UCSD-AML1 (cell line): ENCODE results near the gene RALGPS2.
"Not testable (repeated sequence)": the region's sequence is repeated elsewhere in the genome, so short reads cannot be mapped to it uniquely, and the experiment has no call there.

Experiments used
- DNase-seq: peaks from one replicate; lab custom pipeline; 2025; ENCODE audit not compliant: unreplicated experiment; lab: John Stamatoyannopoulos, UW

The RALGPS2 gene

DNA sequence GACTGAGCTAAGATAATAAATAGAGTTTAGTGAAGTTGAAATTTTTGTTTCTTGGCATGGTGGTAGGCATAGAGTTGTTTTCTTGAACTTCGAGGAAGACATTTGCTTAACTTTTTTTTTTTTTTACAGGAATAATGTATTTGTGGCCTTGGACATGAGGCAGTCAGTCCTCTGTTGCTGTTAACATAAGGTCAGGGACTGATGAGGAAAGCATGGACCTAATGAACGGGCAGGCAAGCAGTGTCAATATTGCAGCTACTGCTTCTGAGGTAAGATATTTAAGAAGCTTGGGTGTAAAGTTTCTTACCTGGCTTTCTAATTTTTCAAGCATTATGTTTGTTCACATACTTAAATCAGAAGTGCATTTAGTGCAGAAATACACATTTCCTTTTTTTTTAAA, 51.5 kb downstream of the RALGPS2 start:
- no peak for DNase-seq

DNA sequence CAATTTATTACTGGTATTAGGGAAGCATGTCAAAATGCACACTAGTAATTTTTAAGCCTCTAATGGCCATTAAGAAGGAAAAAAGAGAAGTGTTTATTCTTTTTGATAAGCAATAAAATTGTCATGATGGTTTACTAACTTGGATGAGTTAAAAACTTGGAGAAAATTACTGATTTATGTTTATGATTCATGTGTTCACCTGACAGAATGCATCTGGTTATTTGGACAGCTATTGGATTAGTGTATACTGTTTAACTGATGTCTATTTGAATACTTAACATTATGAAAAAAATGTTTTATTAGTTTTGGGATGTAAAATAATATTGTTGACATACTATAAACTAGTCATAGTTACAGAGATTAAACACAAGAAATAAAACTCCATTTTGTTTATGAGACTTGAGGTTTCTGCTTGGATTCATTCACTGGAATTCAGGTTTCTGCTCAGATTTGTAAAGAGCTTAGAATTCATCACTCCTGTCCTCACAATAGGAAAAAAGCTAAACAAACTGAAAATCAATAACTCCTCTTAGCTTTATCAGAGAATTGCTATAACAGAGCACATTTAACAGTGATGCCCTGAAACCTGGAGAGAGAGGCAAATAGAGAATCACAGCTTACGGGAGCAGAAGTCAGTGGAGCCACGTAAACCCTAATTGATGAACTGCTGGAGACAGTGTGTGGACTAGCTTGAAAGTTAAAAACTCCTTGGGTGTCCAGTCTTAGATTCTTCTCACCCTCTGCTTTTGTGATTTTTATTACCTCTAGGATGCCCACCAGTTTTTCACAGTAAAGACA, 56.7 kb downstream of the RALGPS2 start:
- no peak for DNase-seq

DNA sequence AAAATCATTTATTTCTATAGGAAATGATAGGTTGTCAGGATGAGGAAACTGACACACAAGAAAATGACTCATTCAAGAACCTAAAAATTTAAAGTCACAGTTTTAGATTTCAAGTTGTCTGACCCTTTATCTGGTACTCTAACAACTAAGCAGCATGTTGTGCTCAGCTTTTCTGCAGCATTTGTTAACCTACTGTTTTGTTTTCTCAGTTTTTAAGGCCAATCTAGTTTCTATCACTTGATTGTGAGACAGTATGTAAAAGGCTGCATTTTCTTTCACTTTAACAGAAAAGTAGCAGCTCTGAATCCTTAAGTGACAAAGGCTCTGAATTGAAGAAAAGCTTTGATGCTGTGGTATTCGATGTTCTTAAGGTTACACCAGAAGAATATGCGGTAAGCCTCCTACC, 59.1 kb downstream of the RALGPS2 start:
- DNase-seq: no peak

DNA sequence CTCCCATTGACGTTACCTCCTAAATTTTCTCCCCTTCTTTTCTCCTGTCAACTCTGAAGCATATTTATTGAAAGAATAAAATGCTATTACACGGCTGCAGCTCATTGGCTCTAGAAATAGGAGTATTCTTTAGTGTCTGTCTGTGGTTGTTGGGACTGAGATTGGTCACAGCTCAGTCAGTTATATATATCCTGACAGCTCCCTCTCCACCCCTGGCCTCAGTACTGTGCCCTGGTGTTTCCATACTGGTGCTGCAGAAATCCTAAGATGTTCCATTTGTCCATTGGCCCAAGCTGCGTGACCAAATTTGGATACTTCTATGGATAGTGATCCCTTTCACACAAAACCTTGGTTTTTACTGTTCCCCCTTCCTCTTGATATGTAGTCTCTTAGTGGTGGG, 67.3 kb downstream of the RALGPS2 start:
- no peak for DNase-seq

DNA sequence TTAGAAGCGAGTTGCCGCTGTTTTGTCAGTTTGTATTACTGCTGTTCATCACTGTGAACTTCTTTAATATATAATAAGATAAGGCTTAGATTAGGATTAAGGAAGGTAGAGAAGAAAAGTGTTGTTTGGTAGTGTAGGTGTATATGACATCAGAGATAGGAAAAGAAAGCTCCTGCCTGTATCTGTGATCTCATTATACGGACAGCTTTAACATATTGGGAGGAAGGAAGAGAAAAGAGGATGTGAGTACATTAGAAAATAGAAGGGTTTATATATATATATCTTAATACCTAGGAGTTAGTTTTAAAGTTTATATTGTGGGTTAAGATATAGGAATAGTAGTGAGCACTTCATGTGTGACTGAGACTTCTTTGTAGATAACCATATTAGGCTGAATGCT, 71.0 kb downstream of the RALGPS2 start:
- DNase-seq: no peak

DNA sequence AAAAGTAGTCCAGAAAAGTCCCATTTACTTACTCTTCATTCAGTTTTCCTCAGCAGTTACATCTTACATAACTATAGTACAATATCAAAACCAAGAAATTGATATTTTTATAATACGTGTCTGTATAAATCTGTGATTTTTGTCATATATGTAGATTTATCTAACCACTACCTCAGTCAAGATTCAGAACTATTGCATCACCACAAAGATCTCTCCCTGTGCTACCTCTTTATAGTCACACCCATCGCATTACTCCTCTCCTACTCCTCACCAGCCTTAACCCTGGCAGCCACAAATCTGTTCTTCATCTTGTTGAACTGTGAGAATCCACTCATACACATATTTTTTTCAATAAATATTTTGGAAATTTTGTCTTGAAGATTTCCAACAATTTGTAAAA, 72.5 kb downstream of the RALGPS2 start:
- DNase-seq: no peak

DNA sequence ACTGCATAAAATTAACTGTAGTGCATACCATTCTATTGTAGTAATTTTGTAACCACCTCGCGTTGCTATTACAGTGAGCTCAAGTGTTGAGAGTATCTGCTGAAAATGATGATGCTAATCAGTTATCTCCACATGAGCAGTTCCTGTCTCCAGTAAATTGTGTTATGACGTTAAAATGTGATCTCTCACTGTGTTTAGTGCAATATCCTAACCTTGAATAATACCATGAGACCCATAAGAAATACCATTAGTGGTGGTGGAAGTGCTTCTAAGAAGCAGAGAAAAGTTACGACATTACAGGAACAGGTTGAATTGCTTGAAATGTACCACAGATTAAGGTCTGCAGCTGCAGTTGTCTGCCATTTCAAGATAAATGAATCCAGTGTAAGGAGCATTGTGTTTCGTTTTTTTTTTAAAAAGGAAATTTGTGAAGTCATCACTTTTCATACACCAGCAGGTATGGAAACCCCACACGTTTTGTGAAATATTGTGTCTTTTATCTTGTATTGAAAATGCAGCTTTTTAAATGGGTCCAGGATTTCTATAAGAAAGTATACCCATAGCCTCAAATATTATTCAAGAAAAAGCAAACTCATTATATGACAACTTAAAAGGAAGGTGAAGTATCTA, 73.3 kb downstream of the RALGPS2 start:
- DNase-seq: no peak

DNA sequence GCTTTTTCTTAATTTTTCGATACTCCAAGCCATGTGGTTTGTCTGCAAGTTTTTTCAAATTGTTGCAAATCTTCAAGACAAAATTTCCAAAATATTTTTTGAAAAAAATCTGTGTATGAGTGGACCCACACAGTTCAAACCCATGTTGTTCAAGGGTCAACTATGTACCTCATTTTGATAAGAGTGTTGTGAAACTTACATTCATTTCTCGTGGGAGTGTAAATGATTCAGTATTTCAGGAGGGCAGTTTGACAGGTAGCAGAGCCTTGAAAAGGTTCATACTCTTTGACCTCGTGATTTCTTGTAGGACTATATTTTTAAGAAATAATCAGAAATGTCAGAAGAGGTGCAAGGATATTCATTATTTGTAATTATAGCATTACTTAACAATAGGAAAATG, 77.8 kb downstream of the RALGPS2 start:
- DNase-seq: no peak

DNA sequence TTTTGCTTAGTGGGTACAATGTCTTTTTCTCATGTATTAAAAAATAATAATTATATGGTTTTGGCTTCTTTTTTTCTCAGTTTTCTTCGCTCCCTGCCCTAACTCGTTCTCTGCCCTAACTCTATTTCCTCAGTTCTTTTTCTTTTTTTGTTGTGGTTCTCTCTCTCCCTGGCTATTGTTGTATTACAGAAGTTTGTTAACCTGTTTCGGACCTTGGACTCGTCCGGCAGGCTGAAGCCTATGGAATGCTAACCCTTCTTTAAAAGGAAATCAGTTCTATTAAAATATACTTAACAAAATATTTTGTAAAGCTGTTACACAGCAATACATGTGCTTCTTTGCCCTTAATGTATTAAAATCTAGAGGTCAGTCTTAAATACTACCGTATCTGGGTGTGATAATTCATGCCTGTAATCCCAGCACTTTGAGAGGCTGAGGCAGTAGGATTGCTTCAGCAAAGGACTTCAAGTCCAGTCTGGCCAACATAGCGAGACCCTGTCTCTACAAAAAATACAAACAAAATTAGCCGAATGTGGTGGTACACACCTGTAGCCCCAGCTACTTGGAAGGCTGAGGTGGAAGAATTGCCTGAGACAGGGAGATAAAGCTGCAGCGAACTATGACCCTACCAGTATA, 81.7 kb downstream of the RALGPS2 start:
- no peak for DNase-seq

DNA sequence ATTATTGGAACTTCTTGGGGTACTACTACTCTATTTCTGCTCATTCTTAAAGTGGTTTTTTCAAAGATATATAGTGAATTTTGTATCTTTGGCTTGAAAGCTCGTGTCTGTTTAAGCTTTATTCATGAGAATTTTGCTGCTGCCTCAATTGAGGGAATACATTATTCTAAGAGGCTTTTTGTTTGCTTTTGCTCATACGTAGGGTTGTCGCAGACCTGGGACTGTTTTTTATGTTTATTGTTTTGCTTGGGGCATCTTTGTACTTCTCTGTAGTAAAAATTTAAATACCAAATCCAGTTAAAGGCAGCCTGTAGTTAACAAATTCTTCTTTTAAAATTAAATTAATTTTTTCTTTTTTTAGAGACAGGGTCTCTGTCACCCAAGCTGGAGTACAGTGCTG, 83.5 kb downstream of the RALGPS2 start:
- no peak for DNase-seq

DNA sequence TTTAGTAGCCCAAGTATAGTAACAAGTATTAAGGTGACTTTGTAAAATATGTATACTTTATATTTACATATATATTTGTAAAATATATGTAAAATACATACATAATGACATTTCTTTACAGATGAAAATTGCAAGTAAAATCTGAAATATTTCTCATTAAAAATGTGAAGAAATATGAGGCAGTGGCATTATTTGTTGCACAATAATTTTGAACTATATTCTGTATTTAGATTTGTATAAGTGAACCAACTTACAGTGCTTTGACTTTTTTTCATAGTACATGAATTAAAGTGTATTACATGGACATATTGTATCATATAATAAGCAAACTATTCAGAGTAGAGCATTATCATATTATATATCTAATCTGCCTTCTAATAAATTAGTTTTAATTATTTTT, 85.5 kb downstream of the RALGPS2 start:
- DNase-seq: no peak

DNA sequence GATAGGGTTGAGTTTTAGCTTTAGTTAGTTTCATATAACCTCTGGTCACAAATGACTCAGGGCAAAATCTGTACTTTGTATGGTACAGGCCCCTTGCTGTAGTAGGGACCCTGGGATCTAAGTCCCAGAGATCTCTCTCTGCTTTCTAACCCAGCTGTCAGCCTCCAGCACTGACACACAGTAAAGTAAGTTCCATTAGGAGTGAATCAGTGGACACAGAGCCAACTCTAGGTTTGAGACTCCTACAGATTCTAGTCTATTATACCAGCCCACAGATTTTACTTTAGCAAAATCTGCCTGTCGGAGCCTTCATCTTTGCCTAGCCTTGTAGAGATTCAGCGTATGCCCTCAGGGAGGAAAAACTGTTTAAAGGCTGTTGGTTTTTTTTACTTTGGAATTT, 93.4 kb downstream of the RALGPS2 start:
- no peak for DNase-seq

DNA sequence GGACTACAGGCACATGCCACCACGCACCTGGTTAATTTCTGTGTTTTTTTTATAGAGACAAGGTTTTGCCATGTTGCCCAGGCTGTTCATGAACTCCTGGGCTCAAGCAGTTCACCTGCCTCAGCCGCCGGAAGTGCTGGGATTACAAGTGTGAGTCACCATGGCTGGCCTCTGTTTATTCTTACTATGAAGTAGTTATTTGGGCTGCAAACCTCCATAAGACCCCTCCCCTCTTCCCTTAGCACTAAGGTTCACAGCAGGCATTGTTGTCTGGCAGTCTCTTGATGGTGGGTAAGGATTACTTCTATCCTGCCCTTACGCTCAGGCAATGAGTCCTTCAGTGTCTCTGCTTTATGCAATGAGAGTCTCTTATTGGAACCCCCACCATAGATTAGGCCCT, 94.1 kb downstream of the RALGPS2 start:
- DNase-seq: no peak

DNA sequence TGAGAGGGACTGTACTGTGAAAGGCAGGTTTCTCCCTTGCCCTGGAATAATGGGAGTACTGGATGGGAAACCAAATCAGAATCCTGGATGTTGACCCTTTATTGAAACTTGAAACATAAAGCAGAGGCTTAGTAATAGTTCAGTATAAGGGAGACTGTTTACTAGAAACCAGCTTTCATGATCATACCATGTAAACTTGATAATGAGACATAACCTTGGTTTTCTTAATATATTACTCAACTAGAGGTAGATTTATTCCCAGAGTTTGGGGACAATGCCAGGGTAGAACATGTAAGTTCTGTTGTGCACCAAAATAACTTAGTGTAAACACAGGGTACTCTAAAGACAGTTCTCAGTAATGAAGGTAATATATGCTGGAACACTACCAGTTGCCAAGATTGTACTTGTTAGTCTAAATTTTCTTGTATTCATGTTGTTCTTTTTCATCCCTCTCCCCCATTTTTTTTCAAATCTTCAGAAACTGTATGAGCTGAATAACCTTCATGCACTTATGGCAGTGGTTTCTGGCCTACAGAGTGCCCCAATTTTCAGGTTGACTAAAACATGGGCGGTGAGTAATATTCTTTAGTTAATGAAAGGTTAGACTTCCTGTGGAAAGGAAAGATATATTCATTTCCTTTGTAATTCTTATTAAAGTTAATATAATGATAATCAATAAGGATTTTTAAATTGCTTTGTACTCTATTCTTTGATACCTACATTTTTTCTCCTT, 96.3 kb downstream of the RALGPS2 start:
- no peak for DNase-seq

DNA sequence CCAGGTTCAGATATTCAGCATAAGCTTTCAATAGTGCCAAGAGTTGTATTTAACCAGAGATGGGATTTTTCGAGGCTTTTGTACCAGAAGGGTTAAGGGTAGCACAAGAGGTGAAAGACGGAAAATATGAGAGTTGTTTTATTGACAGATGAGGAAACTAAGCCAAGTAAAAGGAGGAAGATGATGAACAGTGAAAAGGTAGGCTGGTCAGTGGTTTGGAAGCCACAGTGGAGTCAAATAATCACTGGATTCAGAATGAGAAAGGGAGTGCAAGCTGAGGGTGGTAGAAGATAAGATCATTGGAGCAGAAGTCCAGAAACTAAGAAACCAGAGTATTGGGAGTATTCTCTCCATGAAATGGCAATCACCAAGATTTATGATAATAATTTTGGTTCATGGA, 100.1 kb downstream of the RALGPS2 start:
- DNase-seq: no peak

DNA sequence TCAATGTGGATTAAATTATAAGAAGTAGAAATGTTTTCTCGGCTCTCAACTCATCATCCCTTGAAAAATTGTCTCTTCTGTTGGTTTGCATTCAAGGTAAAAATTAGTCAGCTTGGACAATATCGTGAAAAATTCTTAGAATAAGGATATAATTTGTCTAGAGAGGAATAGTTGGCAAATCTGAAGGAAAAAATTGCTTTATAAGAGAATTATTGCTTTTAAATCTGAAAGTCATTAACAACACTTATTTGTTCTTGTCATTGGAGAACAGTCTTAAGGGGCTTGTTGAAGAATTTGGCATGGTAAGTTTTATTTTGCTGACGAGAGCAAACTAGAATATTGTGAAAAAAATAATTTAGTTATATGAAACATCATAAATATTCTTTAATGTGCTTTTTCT, 119.4 kb downstream of the RALGPS2 start:
- DNase-seq: no peak

DNA sequence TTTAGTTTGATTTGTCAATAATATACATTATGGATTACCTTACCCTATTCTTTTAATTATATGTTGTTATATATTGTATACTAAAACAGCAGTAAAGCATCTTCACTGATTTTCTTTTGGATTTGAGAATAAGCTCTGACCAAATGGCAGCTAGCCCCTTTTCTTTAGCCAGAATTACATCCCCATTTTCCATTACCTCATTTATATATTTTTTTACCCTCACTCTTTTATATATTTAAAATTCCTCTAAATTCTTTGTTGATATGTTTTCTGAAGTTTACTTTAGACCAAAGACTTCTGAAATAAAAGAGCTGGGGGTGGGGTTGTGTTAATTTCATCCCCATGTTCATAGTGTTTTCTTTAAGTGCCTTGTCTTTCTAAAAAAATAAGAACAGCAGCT, 121.3 kb downstream of the RALGPS2 start:
- no peak for DNase-seq

DNA sequence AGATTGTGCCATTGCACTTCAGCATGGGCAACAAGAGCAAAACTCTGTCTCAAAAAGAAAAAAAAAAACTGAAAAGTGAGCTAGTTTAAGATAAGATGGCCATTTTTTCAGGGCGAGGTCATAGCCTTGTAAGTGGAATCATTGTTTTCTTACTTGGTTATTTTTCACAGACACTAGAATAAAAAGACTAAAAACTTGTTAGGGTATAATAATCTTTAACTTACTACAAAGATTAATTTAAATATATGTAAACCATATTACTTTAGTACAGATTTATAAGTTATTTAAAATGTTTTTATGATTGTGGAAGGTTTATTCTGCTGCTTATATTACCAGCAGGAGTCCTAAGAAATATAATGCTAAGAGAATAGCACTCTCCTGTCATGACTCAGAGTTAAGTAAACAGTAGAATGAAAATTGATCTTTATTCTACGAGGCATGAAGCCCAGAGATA, 122.4 kb downstream of the RALGPS2 start:
- no peak for DNase-seq

DNA sequence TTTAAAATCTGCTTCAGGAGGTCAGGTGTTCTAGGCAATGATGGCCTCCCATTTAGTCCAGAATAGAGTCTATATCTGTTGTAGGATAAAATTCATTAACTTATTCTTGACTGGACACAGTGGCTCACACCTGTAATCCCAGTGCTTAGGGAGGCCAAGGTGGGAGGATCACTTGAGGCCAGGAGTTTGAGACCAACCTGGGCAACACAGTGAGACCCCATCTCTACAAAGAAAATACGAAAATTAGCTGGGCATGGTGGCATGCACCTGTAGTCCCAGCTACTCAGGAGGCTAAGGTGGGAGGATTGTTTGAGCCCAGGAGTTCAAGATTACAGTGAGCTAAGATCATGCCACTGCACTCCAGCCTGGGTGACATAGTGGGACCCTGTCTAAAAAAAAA, 122.9 kb downstream of the RALGPS2 start:
- not testable (repeated sequence) for DNase-seq

DNA sequence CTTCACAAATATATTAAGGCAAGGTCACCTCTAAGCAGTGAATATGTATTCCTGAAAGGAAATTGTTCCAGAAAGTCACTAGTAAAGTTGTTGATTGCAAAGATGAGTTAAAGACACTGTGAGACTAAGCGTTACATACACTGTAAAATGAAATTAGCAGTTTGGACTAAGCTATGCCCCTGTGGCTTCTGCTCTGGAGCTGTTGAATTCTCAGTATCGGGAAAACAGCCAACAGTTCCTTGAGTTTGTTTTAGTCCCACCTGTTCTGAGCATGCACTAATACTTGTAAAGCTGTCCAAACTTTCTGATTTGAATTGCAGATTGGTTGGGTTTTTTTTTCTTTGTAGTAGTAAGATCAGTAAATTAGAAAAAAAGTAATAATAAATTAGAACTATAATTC, 124.9 kb downstream of the RALGPS2 start:
- DNase-seq: no peak

DNA sequence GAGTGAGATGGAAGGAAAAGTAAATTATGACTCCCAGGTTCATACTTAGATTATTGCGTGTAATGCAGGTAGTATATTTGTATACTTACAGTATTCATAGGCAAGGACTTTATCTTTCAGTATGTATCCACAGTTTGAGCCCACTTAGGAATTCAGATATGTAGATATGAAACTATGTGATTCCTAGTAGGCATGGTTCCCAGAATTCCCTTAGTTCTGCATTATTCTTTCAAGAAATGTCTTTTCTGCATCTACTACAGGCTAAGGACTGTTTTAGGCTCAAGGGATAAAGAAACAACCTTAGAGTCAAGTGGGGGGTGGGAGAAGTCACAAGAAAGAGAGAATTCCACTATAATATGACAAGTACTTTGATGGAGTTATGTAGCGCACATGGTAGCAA, 132.1 kb downstream of the RALGPS2 start:
- DNase-seq: no peak

DNA sequence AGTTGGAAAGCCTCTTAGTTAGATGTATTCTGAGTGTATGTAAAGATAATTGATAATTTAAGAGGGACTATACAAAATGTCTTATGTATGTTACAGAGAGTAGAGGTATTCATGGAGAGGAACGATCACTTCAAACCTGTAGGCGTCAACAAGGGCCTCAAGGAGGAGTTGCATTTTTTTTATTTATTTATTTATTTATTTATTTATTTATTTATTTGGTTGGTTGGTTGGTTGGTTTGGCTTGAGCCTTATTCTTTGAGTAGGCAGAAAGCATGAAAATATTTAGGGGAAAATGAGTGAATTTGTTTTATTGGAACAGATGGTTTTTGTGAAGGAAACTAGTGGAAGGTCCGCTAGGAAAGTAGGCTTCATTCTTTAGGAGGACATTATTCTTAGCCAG, 137.4 kb downstream of the RALGPS2 start:
- no peak for DNase-seq
